HG02981 (cell line): Measurements from ENCODE around the gene ARMCX2.
"Not testable (repeated sequence)": the region's sequence is repeated elsewhere in the genome, so short reads cannot be mapped to it uniquely, and the experiment has no call there.

ENCODE experiments used
- ATAC-seq: cut with Tn5 transposase; IDR thresholded peaks from one replicate; pipeline ENCODE4 v1.9.1; 2021; ENCODE audit warnings: mild to moderate bottlenecking, moderate library complexity; ENCODE audit not compliant: unreplicated experiment

Gene ARMCX2

DNA sequence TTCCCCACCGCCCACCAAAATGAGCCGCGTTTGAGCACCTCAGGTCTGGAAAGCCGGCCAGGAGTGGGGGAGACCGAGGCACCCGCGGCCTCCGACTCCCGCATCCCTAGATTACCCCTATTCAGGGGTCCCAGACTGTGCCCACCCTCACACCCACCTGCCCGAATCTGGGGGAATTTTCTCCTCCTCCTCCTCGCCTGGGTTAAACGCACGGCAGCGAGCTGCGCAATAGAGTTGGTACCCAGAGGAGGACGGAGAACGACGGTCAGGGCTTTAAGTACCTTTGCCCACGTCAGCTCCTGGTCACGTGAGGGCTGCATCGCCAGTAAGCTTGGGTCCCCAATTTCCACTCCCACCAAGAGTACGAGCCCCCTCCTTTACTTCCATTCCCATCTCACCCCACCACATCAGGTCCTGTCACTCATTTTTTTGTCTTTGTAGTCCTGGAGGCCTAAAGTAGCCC is at the start of gene ARMCX2:
Gene ARMCX2 (minus strand): TSS at position 250 of the 463 bp plus-strand sequence. CDS start 2,262 bp downstream, outside the sequence.
- ATAC-seq, result peak; percentile 47

DNA sequence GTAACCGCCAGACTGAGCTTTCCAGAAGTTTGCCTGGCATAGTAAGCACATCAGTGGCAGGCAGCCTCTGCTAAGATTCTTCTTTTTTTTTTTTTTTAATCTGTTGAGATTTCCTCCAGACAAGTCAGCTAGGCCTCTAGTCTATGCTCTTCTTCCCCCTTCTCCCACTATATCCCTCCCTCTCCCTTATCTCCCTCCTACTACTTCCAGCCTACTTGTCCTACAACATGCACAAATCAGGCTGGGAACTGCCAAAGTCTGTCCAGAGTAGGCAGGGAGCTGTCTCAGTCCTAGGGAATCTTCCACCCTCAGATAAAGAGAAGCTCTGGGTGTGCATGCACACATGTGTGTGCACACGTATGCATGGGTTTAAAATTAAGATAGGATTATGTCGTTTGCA is 49.7 kb upstream of the ARMCX2 start:
- no peak for ATAC-seq

DNA sequence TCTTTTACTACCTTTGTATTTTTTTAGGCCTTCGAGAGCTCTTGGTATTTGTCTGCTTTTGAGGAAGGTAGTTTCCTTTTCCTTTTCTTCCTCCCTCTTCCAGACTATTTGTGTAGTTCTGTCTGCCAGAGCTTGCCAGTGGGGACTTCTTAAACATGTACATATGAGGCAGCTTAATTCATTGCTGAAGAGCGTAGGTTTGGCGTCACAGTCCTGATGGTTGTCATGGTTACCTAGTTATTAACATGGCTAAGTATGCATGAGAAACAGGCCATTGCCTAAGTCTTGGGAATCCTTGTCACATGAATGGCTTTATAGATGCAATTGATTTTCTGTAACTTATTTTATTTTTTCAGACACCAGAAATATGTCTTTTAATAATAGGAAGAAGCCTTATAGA is 48.5 kb upstream of the ARMCX2 start:
- no peak for ATAC-seq

DNA sequence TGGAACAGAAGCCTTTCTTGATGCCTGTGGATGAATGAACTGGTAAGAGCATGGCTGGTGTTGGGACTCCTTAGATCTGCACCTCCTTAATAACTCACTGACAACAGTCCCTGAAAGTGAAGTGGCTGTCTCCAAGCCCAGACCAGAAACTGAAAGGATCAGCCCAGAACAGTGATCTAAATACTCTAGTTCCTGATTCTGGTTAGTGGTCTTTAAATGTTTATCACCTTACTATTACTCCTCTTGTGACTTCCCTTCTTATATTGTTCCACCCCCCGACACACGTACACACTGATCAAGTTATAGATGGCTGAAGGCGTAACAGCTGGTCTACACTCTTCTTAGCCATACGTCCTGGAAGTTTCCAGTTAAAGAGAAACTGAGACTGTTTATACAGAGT is 33.8 kb upstream of the ARMCX2 start:
- no peak for ATAC-seq

DNA sequence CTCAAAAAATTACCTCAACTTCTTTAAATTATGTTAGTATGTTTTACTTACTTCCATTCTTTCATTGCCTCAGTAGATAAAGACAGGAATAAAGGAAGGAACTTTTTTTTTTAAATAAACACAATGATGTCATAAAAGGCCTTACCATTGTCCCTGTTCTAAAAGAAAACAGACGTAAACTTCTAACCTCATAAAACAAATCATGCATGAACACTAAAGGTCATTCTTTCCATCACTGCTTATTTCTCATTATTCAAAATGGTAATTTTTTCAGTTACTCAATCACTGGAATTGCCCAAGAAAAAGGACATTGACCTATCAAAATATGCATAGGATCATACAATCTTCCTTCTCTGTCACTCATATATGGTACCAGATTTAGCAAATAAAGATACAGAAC is 32.2 kb upstream of the ARMCX2 start:
- ATAC-seq, result no peak

DNA sequence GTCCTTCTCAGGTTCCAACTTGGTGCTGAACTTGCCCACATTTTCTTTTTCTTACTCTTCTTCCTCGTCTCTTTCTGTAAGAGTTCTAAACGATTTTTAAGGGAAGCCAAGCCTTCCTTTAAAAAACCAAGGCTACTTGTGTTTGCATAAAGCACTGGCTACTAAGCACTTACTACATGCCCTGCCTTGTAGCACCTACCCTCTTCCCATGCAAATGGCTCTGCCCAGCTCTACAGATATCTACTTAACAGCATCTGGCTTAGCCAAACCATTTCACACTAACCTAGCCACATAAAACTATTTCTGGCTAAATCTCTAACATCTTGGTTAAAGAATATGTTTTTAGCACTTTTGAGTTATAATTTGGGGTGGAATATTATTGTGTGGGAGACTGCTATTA is 26.9 kb upstream of the ARMCX2 start:
- no peak for ATAC-seq

DNA sequence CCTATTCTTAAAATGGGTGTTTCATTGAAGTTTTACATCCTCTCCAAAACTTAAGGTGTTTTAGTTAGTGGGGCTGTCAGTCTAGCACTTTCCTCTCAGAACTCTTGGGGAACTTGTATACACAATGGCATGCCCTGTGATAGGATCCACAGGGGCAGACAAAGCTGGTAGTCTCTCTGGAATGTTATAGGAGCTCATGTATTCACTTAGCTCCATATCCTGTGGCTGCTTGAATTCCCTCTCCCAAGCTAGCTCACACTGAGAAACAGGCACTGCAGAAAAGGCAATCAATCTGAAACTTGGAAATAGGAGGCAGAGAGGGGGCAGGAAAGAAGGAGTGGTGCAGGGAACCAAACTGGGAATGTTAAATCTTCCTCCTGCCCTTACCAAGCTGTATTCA is 26.3 kb upstream of the ARMCX2 start:
- no peak for ATAC-seq

DNA sequence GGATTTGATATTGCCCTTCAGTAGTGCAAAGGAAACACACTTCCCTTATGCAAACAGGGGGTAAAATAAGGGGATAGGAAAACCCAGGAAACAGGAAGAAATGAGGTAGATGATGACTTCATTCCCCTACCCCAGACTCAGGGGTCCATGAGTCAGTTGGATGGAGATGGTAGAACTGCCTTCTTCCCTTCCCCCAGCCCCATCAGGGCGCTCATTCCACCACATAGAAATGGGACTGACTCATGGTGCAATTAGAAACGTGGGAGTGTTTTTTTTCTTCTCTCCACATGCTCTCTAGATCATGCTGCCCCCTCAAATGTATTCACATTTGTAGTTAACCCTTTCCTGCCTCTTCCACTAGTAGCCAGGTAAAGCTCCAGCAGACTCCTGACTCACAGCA is 23.1 kb upstream of the ARMCX2 start:
- ATAC-seq, result no peak

DNA sequence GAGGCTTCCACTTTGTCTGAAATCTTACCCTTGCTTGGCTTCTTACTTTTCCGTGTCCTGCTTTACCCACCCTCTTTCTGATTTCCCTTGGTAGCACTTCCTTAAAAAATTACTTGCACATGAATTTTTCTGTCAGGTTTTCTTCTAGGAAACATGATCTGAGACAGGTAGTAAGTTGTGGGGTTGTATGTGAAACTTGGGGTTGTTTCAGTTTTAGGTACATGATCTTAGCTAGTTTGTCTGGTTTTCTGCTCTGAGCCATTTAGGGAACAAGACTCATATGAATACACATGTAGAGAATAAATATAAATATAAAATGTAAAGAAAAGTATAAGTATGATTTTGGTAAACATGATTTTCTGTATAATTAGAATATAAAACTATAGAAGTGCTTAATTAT is 17.4 kb upstream of the ARMCX2 start:
- ATAC-seq, result no peak

DNA sequence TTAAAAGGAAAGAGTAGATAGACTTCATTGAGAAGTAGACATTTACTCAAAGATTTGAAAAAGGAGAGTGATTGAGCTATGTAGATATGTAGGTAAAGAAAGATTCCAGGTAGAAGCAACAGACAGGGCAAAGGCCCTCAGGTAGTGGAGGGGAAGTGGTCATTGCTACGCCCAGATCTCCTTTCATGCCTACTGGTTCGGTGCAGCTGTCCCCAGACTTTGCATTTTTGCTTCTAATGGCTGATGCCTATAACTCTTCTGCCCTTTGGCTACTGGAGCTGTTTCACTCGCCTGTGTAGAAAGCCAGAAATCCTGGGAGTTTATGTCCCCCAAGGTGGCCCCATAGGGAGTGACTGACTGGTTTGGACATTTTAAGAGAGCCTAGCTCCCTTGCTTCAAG is 16.9 kb upstream of the ARMCX2 start:
- ATAC-seq, result no peak

DNA sequence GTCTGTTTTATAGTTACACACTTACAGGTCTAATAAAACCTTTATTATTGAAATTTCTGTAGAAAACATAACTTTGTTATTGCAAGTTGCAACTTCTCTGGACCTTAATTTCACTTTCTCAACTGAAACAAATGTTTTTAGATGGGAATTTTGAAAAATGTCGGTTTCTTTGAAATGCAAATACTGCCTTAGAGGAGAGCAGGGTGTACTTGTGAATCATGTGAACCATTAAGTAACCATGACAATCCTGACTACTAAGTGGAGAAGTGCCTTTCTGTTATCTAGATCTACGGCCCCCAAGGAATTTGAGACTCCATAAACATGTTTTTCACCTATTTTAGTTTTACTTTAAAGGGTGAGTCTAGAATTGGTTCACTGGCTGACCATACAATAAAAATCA is 8.5 kb upstream of the ARMCX2 start:
- no peak for ATAC-seq

DNA sequence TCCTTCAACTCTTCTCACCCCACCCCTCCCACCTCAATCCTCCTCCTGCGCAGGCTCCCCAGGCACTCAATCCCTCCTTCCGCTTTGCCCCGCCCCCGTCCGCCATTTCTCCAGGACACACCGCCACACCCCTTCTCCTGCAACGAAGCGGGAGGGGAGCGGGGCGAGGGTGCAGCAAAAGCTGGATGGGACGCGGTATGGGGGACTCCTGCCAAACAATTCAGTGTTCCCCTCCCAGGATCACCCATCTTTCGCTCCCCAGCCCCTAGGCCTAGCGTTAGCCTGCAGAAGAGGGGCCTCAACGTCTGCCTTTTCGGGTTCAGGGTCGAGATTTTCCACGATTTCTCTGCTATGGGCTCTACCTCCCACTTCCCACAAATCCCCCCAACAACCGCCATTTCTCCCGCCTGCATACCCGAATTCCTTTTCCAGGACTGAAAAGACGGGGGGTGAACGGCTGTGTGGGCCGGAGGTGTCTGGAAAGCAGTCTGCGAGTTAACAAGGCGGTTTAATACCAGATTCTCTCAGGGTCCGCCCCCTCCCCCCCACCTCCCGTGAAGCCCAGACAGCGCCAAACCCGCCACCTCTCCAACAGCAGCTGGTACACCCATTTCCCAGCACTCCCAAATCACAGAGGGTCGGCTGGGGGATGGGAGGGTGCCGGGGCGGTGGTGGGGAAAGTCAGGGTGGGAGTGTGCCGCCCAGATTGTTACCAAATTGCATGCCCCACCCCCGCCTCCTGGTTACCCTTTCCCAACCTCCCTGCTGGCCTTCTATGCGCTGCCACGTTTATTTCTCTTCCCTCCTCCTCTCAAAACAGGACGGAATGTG is 774 bp downstream of the ARMCX2 start:
- ATAC-seq, result peak; percentile 65

DNA sequence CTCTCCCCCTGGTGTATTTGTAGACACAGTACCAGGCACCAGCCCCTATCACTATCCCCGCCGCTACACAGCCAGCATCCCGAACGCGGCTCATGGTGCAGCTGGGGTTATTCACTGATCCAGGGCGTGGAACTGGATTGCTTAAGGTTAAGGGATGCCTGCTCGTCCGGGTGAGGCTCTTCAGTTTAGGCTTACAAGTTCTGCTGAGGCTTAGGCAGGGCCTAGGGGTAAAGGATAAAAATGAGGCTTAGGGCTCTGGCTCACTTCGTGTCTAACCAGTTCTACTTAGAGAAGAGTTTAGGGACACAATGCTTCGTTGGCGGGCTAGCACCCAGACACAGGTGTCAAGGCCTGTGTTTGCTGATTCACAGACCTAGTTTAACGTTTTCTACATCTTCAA is 2.2 kb downstream of the ARMCX2 start:
- ATAC-seq, result no peak

DNA sequence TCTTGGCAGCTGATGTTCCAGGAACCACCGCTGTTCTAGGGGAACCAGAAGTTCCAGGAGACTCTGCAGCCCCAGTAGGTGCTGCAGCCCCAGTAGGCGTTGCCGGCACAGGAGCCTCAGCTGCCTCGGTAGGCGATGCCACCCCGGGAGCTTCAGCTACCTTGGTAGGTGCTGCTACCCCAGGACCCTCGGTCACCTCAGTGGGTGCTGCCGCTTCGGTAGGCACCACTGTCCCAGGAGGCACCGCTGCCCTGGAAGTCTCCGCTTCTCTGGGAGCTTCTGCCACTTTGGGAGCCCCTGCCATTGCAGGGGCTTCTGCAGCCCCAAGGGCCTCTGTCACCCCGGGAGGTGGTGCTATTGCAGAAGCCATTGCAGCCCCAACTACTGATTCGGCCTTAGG is 2.8 kb downstream of the ARMCX2 start:
- no peak for ATAC-seq

DNA sequence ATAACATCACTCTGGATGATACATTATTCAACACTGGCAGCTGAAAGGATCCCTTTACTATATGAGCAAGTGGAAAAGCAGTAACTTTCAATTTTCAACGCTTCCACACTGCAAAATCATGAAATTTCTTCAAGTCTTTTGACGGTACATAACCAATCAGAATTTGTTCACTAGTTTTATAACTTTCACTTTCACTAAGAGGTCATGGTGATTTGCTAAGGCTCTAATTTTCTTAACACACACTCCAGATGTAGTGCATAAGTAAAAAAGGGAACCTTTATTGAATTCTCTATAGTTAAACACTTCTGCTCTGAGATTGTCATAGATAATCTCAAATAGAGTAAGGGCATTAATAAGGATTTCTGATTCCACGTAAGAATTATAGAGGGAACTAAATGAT is 4.1 kb downstream of the ARMCX2 start:
- ATAC-seq, result no peak

DNA sequence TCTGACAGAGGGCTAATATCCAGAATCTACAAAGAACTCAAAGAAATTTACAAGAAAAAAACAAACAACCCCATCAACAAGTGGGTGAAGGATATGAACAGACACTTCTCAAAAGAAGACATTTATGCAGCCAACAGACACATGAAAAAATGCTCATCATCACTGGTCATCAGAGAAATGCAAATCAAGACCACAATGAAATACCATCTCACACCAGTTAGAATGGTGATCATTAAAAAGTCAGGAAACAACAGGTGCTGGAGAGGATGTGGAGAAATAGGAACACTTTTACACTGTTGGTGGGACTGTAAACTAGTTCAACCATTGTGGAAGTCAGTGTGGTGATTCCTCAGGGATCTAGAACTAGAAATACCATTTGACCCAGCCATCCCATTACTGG is 11.9 kb downstream of the ARMCX2 start:
- ATAC-seq, result not testable (repeated sequence)

DNA sequence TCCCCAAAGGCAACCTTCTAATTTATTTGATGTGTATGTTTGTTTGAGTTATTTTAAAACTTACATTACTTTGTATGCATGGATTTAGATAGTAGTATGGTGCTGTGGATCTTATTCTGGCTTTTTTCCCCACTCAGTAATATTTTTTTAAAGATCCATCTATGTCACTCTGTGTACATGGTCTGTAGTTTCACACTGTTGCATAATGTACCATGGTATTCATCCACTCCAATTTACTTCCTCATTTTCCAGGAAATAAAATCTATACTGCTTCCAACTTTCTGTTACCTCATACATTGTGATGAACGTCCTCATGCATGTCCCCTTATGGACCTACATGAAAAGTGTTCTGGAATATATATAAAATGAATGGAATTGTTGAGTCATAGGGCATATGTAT is 17.6 kb downstream of the ARMCX2 start:
- ATAC-seq, result no peak

DNA sequence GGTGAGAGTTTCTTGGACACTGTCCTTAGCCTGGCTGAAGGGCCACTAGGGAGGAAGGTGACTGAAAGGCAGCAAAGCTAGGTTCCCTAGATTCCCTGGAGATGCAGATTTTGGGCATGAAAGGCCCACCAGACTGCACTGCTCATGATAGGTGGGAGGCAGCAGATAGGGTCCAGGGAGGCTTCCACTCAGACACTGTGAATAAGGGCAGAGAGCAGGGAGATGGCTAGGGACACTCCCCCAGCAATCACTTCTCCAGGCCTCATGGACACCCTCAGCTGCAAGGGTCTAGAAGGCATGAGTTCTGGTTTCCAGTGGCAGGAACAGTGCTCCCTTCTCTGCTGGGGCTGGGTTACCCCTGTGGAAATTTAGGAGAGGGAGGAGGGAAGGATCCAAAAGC is 20.1 kb downstream of the ARMCX2 start:
- ATAC-seq, result no peak

DNA sequence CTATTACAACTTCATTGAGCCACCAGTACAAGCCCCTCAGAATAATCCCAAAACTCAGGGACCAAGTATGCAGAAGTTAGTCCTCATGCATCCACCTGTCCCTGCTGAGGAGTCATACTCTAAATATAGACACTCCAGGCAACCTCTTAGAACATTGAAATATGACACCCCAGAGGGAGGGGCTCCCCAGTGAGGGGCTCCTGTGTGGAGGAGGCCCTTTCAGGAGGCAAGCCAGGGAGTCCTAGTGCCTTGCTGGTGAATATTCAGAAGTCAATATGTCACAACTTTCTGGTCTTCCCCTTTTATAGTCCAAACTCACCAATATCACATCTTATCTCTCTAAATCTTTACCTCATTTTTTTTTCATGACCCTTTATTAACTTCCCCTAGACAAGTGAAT is 40.3 kb downstream of the ARMCX2 start:
- no peak for ATAC-seq

DNA sequence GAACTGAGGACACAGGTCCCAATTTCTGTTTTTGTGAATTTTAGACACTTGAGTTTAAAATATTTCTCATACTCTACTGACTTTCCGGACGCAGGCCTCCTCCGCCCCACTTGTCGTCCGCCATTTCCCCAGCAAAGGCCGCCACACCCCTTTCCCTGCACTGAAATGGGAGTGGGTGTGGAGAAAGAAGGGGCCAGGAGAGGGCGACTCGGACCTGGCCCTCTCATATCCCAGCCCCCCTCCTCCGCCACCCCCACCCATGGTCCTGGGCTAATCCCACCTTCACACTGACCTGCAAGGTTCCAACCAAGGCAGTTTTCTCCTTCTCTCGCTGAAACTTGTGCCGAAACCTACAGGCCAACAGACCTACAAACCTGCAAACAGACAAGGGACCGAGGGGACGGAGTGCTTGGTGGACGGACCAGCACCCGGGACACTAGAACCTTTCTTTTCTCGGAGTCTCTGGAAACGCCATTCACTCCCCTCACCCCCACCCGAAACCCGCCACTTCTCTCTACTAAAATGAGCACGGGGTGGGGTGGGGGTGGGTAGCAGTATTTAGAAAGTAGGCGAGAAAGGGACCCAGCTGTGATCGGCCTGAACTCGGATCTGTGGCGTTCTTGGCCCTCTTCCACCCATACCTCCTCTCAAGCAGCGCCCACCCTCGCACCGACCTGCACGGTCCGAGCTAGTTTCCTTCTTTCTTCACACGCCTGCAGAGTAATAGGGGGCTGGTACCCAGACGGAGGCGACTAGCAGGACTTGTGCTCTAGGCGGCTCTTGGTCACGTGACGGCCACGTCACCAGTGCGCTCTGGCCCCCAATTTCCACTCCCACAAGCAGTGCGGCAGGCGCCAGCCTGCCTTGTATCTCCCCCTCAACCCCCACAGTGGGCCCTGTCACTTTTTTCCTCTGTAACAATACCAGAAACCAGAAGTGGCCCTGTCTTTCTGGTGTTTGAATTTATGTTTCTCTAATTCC is 42.1 kb downstream of the ARMCX2 start, which contains the start of gene ARMCX6:
Gene ARMCX6 (minus strand): TSS at position 790 of the 981 bp plus-strand sequence. CDS start 1,380 bp downstream, outside the sequence.
- ATAC-seq, result peak; percentile 91

DNA sequence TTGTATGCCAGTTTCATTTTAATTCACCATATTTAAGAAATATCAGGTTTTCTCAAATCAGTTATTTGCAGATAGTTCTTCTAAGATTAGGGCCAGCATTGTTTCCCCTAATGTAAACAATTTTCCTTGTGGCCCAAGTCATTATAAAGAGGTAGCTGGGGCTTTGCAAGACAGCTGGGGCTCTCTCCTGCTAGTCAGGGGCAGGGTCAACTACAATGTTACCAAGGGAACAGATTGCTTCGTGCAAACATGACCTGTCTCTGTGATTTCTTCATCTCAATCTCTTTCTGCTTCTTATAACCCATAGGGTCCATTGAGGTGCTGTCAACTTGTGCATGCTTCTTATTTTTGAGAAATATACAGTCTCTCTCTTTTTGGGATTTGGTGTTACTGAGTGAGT is 53.9 kb downstream of the ARMCX2 start:
- no peak for ATAC-seq
